ENCODE measurements around the gene NCKAP1. TPM values are rescaled to one million over a fixed set of nuclear protein-coding genes. Genes with fewer than 3 reads are reported as not detected.

NCKAP1 gene
- total RNA-seq, 4 donors from 2014 or later = 88.3 to 160 (median 122) TPM

DNA sequence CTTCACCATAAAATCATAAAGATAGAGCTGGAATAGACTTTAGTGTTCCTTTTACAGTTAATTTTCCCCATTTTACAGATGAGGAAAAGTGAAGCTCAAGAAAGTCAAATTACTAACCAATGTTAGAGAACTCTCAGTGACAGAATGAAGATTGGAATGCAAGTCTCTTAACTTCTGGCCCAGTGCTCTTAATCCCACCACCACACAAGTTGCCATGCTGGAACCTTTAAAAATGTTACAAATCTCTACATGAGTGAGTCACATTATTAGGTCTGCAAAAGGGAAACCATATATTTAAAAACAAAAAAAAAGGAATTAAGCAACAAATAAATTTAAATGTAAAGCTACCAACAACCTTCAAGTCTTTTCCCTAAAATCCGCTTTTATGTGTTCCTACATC is 3.5 kb downstream of the NCKAP1 start:
- no peak for DNase-seq (ENCODE audit: low spot score in 2 of 2)
- no peak overlapping the region for H3K4me3 ChIP-seq (ENCODE audit: low read depth, poor library complexity, severe bottlenecking)
- 88 to 94% methylated on average over 1 of the region's 1 CpG for WGBS, 2 donors
- intact Hi-C loops (cut with DNase I; ENCODE audit: low total_unique reads) = no loop called here
- TF ChIP-seq POLR2A (IDR thresholded peaks at IDR 0.05) = no peak
- TF ChIP-seq, protein P1, sequence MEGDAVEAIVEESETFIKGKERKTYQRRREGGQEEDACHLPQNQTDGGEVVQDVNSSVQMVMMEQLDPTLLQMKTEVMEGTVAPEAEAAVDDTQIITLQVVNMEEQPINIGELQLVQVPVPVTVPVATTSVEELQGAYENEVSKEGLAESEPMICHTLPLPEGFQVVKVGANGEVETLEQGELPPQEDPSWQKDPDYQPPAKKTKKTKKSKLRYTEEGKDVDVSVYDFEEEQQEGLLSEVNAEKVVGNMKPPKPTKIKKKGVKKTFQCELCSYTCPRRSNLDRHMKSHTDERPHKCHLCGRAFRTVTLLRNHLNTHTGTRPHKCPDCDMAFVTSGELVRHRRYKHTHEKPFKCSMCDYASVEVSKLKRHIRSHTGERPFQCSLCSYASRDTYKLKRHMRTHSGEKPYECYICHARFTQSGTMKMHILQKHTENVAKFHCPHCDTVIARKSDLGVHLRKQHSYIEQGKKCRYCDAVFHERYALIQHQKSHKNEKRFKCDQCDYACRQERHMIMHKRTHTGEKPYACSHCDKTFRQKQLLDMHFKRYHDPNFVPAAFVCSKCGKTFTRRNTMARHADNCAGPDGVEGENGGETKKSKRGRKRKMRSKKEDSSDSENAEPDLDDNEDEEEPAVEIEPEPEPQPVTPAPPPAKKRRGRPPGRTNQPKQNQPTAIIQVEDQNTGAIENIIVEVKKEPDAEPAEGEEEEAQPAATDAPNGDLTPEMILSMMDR (IDR thresholded peaks at IDR 0.05) = no peak

GRCh38 chr2:183033951-183034350 is 4.3 kb downstream of the NCKAP1 start:
- TF ChIP-seq, protein P1 (IDR thresholded peaks at IDR 0.05) = no peak
- no peak for TF ChIP-seq POLR2A (IDR thresholded peaks at IDR 0.05)
- no peak for DNase-seq (ENCODE audit: low spot score in 2 of 2)
- 72 to 77% methylated on average over 1 of the region's 1 CpG for WGBS, 2 donors
- H3K4me3 ChIP-seq (ENCODE audit: low read depth, poor library complexity, severe bottlenecking) = no peak overlapping the region
- intact Hi-C loops (cut with DNase I; ENCODE audit: low total_unique reads) = no loop called here

DNA sequence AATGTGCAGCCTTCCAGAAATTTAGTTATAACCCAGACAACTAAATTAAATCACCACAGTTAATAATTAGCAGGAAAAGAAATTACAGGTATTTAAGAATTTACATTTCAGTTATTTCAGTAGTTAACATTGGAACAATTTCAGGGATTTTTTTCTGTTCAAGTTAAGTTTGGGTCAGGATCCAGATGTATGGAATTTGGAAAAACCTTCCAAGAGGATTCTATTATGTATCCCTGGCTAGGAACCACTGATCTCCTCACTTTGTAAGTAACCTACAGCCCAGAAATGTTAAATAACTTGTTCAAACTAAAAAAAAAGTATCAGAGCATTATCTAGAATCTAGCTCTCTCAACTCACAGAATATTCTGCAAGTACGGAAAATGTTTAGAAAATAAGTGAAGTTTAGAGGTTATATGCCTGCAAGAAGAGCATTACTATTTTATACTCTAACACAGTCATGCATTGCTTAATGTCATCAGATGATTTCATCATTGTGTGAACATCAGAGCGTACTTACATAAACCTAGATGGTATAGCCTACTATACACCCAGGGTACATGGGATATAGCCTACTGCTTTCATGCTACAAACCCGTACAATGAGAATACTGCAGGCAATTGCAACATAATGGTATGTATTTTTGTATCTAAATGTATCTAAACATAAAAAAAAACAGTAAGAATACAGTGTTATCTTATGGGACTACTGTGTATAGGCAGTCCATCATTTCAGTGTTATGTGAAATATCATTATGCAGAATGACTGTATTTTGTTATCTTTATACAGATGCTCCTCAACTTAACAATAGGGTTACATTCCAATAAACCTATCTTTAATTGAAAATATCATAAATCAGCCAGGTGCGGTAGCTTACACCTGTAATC is 6.1 kb downstream of the NCKAP1 start:
- WGBS, 2 donors = 81% methylated on average over 4 of the region's 4 CpGs
- no peak overlapping the region for H3K4me3 ChIP-seq (ENCODE audit: low read depth, poor library complexity, severe bottlenecking)
- intact Hi-C loops (cut with DNase I; ENCODE audit: low total_unique reads) = no loop called here
- DNase-seq (ENCODE audit: low spot score in 2 of 2) = no peak
- TF ChIP-seq POLR2A (IDR thresholded peaks at IDR 0.05) = no peak
- TF ChIP-seq, protein P1 (IDR thresholded peaks at IDR 0.05) = no peak

GRCh38 chr2:183029219-183029618 is 9.0 kb downstream of the NCKAP1 start:
- H3K4me3 ChIP-seq (ENCODE audit: low read depth, poor library complexity, severe bottlenecking) = no peak overlapping the region
- WGBS, 2 donors = 89 to 97% methylated on average over 2 of the region's 2 CpGs
- DNase-seq (ENCODE audit: low spot score in 2 of 2) = no peak
- intact Hi-C loops (cut with DNase I; ENCODE audit: low total_unique reads) = no loop called here
- TF ChIP-seq POLR2A (IDR thresholded peaks at IDR 0.05) = no peak
- TF ChIP-seq, protein P1 (IDR thresholded peaks at IDR 0.05) = no peak

DNA sequence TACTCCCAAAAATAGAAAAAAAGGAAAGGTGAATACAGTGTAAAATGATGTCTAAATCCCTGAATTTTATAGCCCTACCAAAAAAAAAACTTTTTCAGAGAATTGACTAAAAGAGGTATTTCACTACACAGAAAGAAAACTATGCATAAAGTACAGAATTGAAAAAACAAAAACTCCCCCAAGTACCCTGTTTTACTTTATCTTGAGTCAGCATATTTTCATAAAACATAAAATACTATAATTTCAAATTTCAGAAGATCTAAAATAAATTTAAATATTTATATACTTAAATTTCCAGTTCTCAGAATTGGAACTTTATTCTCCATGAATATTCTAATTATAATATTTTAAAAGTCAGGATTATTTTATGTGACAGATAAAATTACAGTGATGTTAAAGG is 10.1 kb downstream of the NCKAP1 start:
- H3K4me3 ChIP-seq (ENCODE audit: low read depth, poor library complexity, severe bottlenecking) = no peak overlapping the region
- no peak for DNase-seq (ENCODE audit: low spot score in 2 of 2)
- TF ChIP-seq POLR2A (IDR thresholded peaks at IDR 0.05) = no peak
- intact Hi-C loops (cut with DNase I; ENCODE audit: low total_unique reads) = no loop called here

GRCh38 chr2:183027443-183027842 is 10.8 kb downstream of the NCKAP1 start:
- intact Hi-C loops (cut with DNase I; ENCODE audit: low total_unique reads) = no loop called here

More at GRCh38 chr2:183027443-183027842, 10.8 kb downstream of the NCKAP1 start:
- no peak overlapping the region for H3K4me3 ChIP-seq (ENCODE audit: low read depth, poor library complexity, severe bottlenecking)
- 97 to 100% methylated on average over 1 of the region's 1 CpG for WGBS, 2 donors
- DNase-seq (ENCODE audit: low spot score in 2 of 2) = no peak
- TF ChIP-seq POLR2A (IDR thresholded peaks at IDR 0.05) = no peak
- TF ChIP-seq, protein P1 (IDR thresholded peaks at IDR 0.05) = no peak
